K562 (cell line): Measurements from ENCODE around the gene HEMGN. TPM values are rescaled to one million over a fixed set of nuclear protein-coding genes. Genes with fewer than 3 reads are reported as not detected.
A peak's percentile ranks its signal among the peaks of the same experiment; 100 is the strongest.

Source experiments
- CHD1 ChIP-seq: fragments of 200-600 bp; sonication (generic); IDR thresholded peaks from one replicate; pipeline ENCODE4 v1.6.1; 2012; ENCODE audit warnings: mild to moderate bottlenecking, moderate library complexity, low read length, inconsistent platforms
- CUX1 ChIP-seq: fragments of 200-800 bp; sonication (Bioruptor generic); IDR thresholded peaks from 2 replicates; pipeline ENCODE4 v1.6.1; 2016; ENCODE audit warnings: missing genetic modification characterization, missing compliant biosample characterization
- ETV1 ChIP-seq: fragments of 450-650 bp; conservative IDR thresholded peaks from 2 replicates; pipeline ENCODE4 v1.6.1; 2016; ENCODE audit warnings: missing genetic modification characterization, control low read depth, low read depth, missing compliant biosample characterization
- FOXA1 ChIP-seq: fragments of 450-650 bp; IDR thresholded peaks from 2 replicates; pipeline ENCODE4 v1.6.1; 2016; ENCODE audit warnings: mild to moderate bottlenecking, borderline replicate concordance
- FOXJ3 ChIP-seq: sonication (generic); formaldehyde crosslinking; IDR thresholded peaks from 2 replicates; pipeline ENCODE4 v1.4.0; 2020; ENCODE audit warnings: mild to moderate bottlenecking, missing genetic modification reagents
- KAT2B ChIP-seq: IDR thresholded peaks from one replicate; pipeline ENCODE4 v1.6.1; 2012; ENCODE audit warnings: low read depth, mild to moderate bottlenecking, control low read depth, inconsistent platforms, low read length, moderate library complexity
- MAFF ChIP-seq: IDR thresholded peaks from 2 replicates; pipeline ENCODE4 v1.6.1; 2012; ENCODE audit warnings: low read length, improper control_type of control experiment
- NFATC3 ChIP-seq: fragments of 450-650 bp; IDR thresholded peaks from 2 replicates; pipeline ENCODE4 v1.6.1; 2017; ENCODE audit warnings: mild to moderate bottlenecking
- NFYB ChIP-seq: IDR thresholded peaks from 2 replicates; pipeline ENCODE4 v1.6.1; 2011; ENCODE audit warnings: mild to moderate bottlenecking, moderate library complexity; ENCODE audit not compliant: insufficient read length; ENCODE audit errors: extremely low read depth
- NUFIP1 ChIP-seq: fragments of 450-650 bp; IDR thresholded peaks from 2 replicates; pipeline ENCODE4 v1.6.1; 2018; ENCODE audit not compliant: partially characterized antibody
- RBM22 ChIP-seq: fragments of 200-400 bp; formaldehyde crosslinking; IDR thresholded peaks from 2 replicates; pipeline ENCODE4 v1.6.1; 2018; ENCODE audit warnings: low read length, low read depth; ENCODE audit not compliant: poor library complexity, severe bottlenecking
- RCOR1 ChIP-seq, 2 experiments: IDR thresholded peaks; 2 replicates each; pipeline ENCODE4 v1.6.1; 2012; ENCODE audit warnings: low read depth in 2 of 2, low read length in 2 of 2, borderline replicate concordance in 1 of 2, improper control_type of control experiment in 1 of 2
- STAG1 ChIP-seq: sonication (generic); formaldehyde crosslinking; IDR thresholded peaks from 2 replicates; pipeline ENCODE4 v1.5.0; 2020; ENCODE audit warnings: missing genetic modification reagents, borderline replicate concordance
- TGIF2 ChIP-seq: sonication (generic); formaldehyde crosslinking; IDR thresholded peaks from 2 replicates; pipeline ENCODE4 v1.8.1; 2022; ENCODE audit warnings: mild to moderate bottlenecking, missing genetic modification reagents, moderate library complexity
- TSC22D4 ChIP-seq: fragments of 450-650 bp; IDR thresholded peaks from 2 replicates; pipeline ENCODE4 v1.6.1; 2016; ENCODE audit warnings: missing genetic modification characterization, missing biosample characterization, control low read depth
- ZNF316 ChIP-seq: fragments of 450-650 bp; IDR thresholded peaks from 2 replicates; pipeline ENCODE4 v1.6.1; 2016
- polyA plus RNA-seq, 8 experiments: library from polyadenylated mRNA; depleted of rRNA in 4 of 8; stranded (reverse) in 5 of 8; unstranded in 3 of 8; fragments of >200 nt; fragmentation: Nextera tagmentation in 2 of 8; fragmentation: Illumina TruSeq in 1 of 8; extraction: Ambion mirVana in 2 of 8; extraction: Trizol in 1 of 8; gene quantifications; 2 replicates each; pipeline versions ENCODE4 v1.2.1 to v1.2.3, GENCODE V29; 2011 to 2014; ENCODE audit warnings: inconsistent platforms in 1 of 8, missing spikeins in 1 of 8
- total RNA-seq, 7 experiments: library from RNA; depleted of rRNA in 6 of 7; stranded (reverse); fragments of >200 nt in 6 of 7; fragmentation: Illumina TruSeq in 2 of 7; extraction: Trizol in 2 of 7; gene quantifications; 2 replicates each; pipeline versions ENCODE4 v1.2.1 to v1.2.3, GENCODE V29; 2011 to 2021; ENCODE audit warnings: low replicate concordance in 1 of 7
- TF ChIP-seq, protein P1 (sequence below): IDR thresholded peaks from 3 replicates; pipeline ENCODE4 v1.6.1; 2011; ENCODE audit warnings: borderline replicate concordance, mild to moderate bottlenecking; ENCODE audit not compliant: insufficient read length, insufficient read depth
- TF ChIP-seq, protein P2 (sequence below), 3 experiments: fragments of 200-800 bp in 1 of 3; fragments of 250-450 bp in 1 of 3; fragments of 450-650 bp in 1 of 3; sonication (Bioruptor Pico) in 1 of 3; sonication (Bioruptor generic) in 1 of 3; formaldehyde crosslinking in 1 of 3; IDR thresholded peaks; 2 replicates each; pipeline versions ENCODE4 v1.6.1 to v1.8.0; 2016 to 2022; ENCODE audit warnings: mild to moderate bottlenecking in 2 of 3, missing genetic modification characterization in 2 of 3, missing compliant biosample characterization in 1 of 3, moderate library complexity in 1 of 3

The HEMGN gene
- total and polyA plus RNA-seq, 9 of the 15 experiments (the other 6 are each of a cell fraction or from before 2014, with no cell fraction given), result 56.3 to 258 (median 137) TPM

DNA sequence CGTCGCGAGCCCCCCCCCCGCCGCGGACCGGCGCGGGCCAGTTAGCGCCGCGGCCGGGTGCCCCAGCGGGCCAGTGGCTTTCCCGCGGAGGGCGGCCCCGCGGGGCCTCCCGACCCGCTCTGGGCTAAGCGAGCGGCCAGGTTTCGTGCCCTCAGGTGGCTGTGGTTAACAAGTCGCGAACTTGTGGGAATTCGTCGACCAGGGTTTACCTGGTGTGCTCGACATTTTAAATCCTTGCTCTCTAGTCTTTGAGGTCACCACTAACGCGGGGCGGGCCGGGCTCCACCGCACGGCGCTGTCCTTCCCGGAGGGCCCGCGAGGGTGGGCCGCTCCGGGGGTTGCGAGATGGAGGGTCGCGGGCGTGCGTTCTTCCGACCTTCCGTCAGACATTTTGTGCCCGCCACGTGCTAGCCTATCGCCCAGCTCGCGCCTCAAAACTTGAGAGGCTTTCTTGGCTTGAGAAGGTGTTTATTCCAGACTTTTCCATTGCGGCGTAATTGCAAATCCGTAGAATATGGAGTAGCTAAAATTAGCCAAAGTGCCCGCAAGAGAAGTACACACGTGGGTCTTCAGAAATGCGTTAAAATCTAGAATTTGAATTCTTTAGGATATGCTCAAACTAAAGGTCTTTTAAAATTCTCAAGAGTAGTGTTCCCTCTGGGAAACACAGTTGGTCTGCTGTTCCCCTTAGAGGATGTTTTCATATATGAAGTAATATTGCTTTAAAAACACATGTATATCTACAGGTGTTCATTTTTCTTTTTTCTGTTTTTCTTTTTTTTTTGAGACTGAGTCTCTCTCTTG lies 47.3 kb upstream of the HEMGN start (continued):
- TF ChIP-seq CUX1 (peak; percentile 77; the same call in 1 of the 2 replicates), FOXA1 (no peak), KAT2B (no peak), CHD1 (peak; percentile 85), MAFF (no peak), TGIF2 (CRISPR knock-in tag) (no peak; the same call in 1 of the 2 replicates), NFYB (no peak), NUFIP1 (no peak), NFATC3 (no peak), TSC22D4 (no peak), FOXJ3 (CRISPR knock-in tag) (no peak), RCOR1 (IDR thresholded peaks at IDR 0.05; ENCODE audit: borderline replicate concordance in 1 of 2, low read depth in 2 of 2, low read length in 2 of 2) (no peak), STAG1 (CRISPR knock-in tag) (no peak), RBM22 (peak; percentile 93), ZNF316 (no peak), ETV1 (no peak)
- TF ChIP-seq, protein P1, sequence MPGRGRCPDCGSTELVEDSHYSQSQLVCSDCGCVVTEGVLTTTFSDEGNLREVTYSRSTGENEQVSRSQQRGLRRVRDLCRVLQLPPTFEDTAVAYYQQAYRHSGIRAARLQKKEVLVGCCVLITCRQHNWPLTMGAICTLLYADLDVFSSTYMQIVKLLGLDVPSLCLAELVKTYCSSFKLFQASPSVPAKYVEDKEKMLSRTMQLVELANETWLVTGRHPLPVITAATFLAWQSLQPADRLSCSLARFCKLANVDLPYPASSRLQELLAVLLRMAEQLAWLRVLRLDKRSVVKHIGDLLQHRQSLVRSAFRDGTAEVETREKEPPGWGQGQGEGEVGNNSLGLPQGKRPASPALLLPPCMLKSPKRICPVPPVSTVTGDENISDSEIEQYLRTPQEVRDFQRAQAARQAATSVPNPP, result no peak
- TF ChIP-seq, protein P2, sequence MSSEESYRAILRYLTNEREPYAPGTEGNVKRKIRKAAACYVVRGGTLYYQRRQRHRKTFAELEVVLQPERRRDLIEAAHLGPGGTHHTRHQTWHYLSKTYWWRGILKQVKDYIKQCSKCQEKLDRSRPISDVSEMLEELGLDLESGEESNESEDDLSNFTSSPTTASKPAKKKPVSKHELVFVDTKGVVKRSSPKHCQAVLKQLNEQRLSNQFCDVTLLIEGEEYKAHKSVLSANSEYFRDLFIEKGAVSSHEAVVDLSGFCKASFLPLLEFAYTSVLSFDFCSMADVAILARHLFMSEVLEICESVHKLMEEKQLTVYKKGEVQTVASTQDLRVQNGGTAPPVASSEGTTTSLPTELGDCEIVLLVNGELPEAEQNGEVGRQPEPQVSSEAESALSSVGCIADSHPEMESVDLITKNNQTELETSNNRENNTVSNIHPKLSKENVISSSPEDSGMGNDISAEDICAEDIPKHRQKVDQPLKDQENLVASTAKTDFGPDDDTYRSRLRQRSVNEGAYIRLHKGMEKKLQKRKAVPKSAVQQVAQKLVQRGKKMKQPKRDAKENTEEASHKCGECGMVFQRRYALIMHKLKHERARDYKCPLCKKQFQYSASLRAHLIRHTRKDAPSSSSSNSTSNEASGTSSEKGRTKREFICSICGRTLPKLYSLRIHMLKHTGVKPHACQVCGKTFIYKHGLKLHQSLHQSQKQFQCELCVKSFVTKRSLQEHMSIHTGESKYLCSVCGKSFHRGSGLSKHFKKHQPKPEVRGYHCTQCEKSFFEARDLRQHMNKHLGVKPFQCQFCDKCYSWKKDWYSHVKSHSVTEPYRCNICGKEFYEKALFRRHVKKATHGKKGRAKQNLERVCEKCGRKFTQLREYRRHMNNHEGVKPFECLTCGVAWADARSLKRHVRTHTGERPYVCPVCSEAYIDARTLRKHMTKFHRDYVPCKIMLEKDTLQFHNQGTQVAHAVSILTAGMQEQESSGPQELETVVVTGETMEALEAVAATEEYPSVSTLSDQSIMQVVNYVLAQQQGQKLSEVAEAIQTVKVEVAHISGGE (CRISPR knock-in tag; IDR thresholded peaks at IDR 0.05), result no peak; a peak in 2 of 6 replicates
